Memory B cell (primary cell): ENCODE measurements around the gene NGRN.

ENCODE experiments used
- ATAC-seq: fragments of 150-1000 bp; cut with Tn5 transposase; 2 replicates; pipeline ENCODE4 v1.10.0; 2021; ENCODE audit warnings: low read depth, mild to moderate bottlenecking, moderate library complexity
- DNase-seq, 2 donors: peaks; one replicate each; pipeline ENCODE4 v3.0.0; 2022; ENCODE audit warnings: low spot score in 2 of 2
- H3K27ac Mint-ChIP-seq: one replicate; pipeline ENCODE4 v1.8.0; 2022; ENCODE audit warnings: mild to moderate bottlenecking, moderate library complexity, mixed read lengths
- H3K27me3 Mint-ChIP-seq: one replicate; pipeline ENCODE4 v1.8.0; 2022; ENCODE audit warnings: mixed read lengths
- H3K36me3 Mint-ChIP-seq: one replicate; pipeline ENCODE4 v1.8.0; 2022; ENCODE audit warnings: mild to moderate bottlenecking, mixed read lengths
- H3K4me1 Mint-ChIP-seq: one replicate; pipeline ENCODE4 v1.8.0; 2022; ENCODE audit warnings: mixed read lengths
- H3K4me3 Mint-ChIP-seq: one replicate; pipeline ENCODE4 v1.8.0; 2022; ENCODE audit warnings: mild to moderate bottlenecking, moderate library complexity, mixed read lengths
- H3K9me3 Mint-ChIP-seq: one replicate; pipeline ENCODE4 v1.8.0; 2022; ENCODE audit warnings: mixed read lengths

Gene NGRN

DNA sequence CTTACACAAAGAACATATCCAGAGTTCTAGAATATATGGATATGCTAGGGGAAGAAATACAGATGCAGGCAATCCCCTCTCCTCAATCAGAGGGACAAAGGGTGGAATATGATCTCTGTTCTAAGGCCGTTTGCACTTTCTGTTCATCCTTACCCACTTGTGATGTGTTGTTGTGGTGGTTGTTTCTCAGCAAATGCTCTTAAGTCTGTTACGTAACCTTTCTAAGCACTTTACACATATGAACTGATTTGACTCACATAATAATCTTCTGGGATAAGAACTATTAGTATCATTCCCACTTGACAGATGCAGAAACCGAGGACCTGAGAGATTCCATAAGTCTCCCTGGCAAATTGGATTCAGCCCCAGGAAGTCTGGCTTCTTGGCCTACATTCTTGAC, 40.5 kb downstream of the NGRN start:
- Mint-ChIP-seq H3K4me3 (peak overlapping the region; percentile 42), H3K27ac (peak overlapping the region; percentile 13), H3K27me3 (no peaks in the 10 kb centered on the region), H3K36me3 (no peaks in the 10 kb centered on the region), H3K4me1 (peaks cover 13% of the 10 kb centered on the region), H3K9me3 (no peaks in the 10 kb centered on the region)
- ATAC-seq: no peak
- no peak for DNase-seq

DNA sequence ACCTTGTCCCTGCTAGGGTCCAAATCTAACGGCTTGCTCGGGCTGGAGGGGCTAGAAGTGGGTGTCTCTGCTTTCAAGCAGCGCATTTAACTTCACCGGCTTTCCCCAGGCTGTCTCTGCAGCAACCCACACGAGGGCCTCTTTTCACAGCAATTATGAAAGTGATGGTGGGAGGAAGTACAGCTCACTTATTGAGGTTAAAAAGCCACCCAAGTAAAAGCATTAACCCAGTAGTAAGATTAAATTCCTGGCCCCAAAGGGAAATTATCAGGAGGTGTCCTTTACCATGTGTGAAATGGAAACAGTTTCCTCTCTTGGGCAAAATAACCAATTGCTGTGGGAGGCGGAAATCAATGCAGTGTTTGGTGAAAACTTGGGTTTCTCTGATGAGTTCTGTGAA, 41.1 kb downstream of the NGRN start:
- Mint-ChIP-seq H3K4me3 (no peak overlapping the region), H3K27me3 (no peaks in the 10 kb centered on the region), H3K9me3 (no peaks in the 10 kb centered on the region), H3K4me1 (peaks cover 9% of the 10 kb centered on the region), H3K27ac (peak overlapping the region; percentile 13), H3K36me3 (no peaks in the 10 kb centered on the region)
- ATAC-seq: peak; percentile 85
- DNase-seq: no peak

GRCh38 chr15:90307661-90308060, 42.2 kb downstream of the NGRN start:
- Mint-ChIP-seq H3K27ac (no peak overlapping the region), H3K27me3 (no peaks in the 10 kb centered on the region), H3K9me3 (no peaks in the 10 kb centered on the region), H3K4me1 (peaks cover 9% of the 10 kb centered on the region), H3K36me3 (no peaks in the 10 kb centered on the region), H3K4me3 (no peak overlapping the region)
- DNase-seq: no peak
- no peak for ATAC-seq

GRCh38 chr15:90309020-90309419, 43.5 kb downstream of the NGRN start:
- H3K4me1 Mint-ChIP-seq: peaks cover 9% of the 10 kb centered on the region
- H3K4me3 Mint-ChIP-seq: no peak overlapping the region
- H3K9me3 Mint-ChIP-seq: no peaks in the 10 kb centered on the region
- no peak overlapping the region for H3K27ac Mint-ChIP-seq
- no peaks in the 10 kb centered on the region for H3K27me3 Mint-ChIP-seq
- no peak for DNase-seq
- no peak for ATAC-seq
- H3K36me3 Mint-ChIP-seq: no peaks in the 10 kb centered on the region

- DNase-seq: no peak
- ATAC-seq: no peak
- Mint-ChIP-seq H3K36me3 (no peaks in the 10 kb centered on the region), H3K9me3 (no peaks in the 10 kb centered on the region), H3K27me3 (no peaks in the 10 kb centered on the region), H3K27ac (no peak overlapping the region), H3K4me1 (peaks cover 6% of the 10 kb centered on the region), H3K4me3 (no peak overlapping the region)
These were observed 50.0 kb downstream of the NGRN start for GRCh38 chr15:90315278-90315982.

GRCh38 chr15:90316139-90316538, 50.7 kb downstream of the NGRN start:
- Mint-ChIP-seq H3K27ac (no peak overlapping the region), H3K4me3 (no peak overlapping the region), H3K9me3 (no peaks in the 10 kb centered on the region), H3K36me3 (no peaks in the 10 kb centered on the region), H3K4me1 (peaks cover 6% of the 10 kb centered on the region), H3K27me3 (no peaks in the 10 kb centered on the region)
- ATAC-seq: no peak
- DNase-seq: no peak

DNA sequence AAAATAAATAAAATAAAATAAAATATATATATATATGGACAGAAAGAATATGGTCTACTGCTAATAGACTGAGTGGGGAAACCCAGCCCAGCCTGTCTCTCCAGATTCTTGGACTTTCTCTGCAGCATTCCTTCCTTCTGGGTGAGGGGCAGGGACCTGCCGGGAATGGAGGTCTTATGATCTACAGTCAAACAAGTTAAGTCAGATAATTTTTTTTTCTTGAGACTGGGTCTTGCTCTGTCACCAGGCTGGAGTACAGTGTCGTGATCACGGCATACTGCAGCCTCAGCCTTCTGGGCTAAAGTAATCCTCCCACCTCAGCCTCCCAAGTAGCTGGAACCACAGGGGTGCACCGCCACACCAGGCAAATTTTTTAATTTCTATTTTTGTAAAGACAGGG, 53.1 kb downstream of the NGRN start:
- H3K27me3 Mint-ChIP-seq: no peaks in the 10 kb centered on the region
- peaks cover 6% of the 10 kb centered on the region for H3K4me1 Mint-ChIP-seq
- no peak for ATAC-seq
- H3K27ac Mint-ChIP-seq: no peak overlapping the region
- no peak for DNase-seq
- no peaks in the 10 kb centered on the region for H3K36me3 Mint-ChIP-seq
- no peaks in the 10 kb centered on the region for H3K9me3 Mint-ChIP-seq
- no peak overlapping the region for H3K4me3 Mint-ChIP-seq

- no peaks in the 10 kb centered on the region for H3K36me3 Mint-ChIP-seq
- no peaks in the 10 kb centered on the region for H3K9me3 Mint-ChIP-seq
- no peak overlapping the region for H3K27ac Mint-ChIP-seq
- no peaks in the 10 kb centered on the region for H3K27me3 Mint-ChIP-seq
- H3K4me1 Mint-ChIP-seq: peaks cover 6% of the 10 kb centered on the region
- no peak overlapping the region for H3K4me3 Mint-ChIP-seq
- DNase-seq: peak; percentile 61 to 70
- peak; percentile 99 for ATAC-seq
These were observed 54.8 kb downstream of the NGRN start for GRCh38 chr15:90320062-90320884.

- H3K27ac Mint-ChIP-seq: no peak overlapping the region
- DNase-seq: no peak
- no peaks in the 10 kb centered on the region for H3K9me3 Mint-ChIP-seq
- H3K27me3 Mint-ChIP-seq: peaks cover 2% of the 10 kb centered on the region
- peaks cover 6% of the 10 kb centered on the region for H3K4me1 Mint-ChIP-seq
- no peaks in the 10 kb centered on the region for H3K36me3 Mint-ChIP-seq
- H3K4me3 Mint-ChIP-seq: no peak overlapping the region
- no peak for ATAC-seq
These were observed 55.4 kb downstream of the NGRN start for GRCh38 chr15:90320885-90321278.
